Nucleus accumbens (tissue), 56 donors: ENCODE results near the gene GNA15.
"Not testable (repeated sequence)": the region's sequence is repeated elsewhere in the genome, so short reads cannot be mapped to it uniquely, and the experiment has no call there.

ENCODE experiments used
- DNase-seq, 56 donors: peaks; one replicate each; lab custom pipeline; 2025; lab: John Stamatoyannopoulos, UW

The GNA15 gene, protein sequence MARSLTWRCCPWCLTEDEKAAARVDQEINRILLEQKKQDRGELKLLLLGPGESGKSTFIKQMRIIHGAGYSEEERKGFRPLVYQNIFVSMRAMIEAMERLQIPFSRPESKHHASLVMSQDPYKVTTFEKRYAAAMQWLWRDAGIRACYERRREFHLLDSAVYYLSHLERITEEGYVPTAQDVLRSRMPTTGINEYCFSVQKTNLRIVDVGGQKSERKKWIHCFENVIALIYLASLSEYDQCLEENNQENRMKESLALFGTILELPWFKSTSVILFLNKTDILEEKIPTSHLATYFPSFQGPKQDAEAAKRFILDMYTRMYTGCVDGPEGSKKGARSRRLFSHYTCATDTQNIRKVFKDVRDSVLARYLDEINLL

DNA sequence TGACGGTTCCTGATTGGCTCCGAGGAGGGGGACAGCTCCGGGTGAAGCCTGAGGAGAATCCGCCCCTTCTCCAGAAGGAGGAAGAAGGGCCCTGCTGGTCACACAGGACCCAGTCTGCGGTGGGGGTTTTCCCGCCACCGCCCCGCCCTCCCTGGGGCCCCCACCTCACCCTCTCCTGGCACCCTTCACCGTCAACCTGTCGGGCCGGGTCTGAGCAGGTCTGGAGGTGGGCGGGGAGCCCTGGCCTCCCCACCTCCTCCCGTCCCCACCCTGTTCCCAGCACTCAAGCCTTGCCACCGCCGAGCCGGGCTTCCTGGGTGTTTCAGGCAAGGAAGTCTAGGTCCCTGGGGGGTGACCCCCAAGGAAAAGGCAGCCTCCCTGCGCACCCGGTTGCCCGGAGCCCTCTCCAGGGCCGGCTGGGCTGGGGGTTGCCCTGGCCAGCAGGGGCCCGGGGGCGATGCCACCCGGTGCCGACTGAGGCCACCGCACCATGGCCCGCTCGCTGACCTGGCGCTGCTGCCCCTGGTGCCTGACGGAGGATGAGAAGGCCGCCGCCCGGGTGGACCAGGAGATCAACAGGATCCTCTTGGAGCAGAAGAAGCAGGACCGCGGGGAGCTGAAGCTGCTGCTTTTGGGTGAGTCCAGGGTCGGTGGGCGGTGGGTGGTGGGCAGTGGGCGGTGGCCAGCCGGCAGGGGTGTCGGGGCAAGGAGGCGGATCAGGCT, at the start of gene GNA15:
Gene GNA15, plus strand, starts transcription at position 73 of the 723 bp plus-strand sequence. Its CDS starts 418 bp downstream, at position 491.
- no peak for DNase-seq

DNA sequence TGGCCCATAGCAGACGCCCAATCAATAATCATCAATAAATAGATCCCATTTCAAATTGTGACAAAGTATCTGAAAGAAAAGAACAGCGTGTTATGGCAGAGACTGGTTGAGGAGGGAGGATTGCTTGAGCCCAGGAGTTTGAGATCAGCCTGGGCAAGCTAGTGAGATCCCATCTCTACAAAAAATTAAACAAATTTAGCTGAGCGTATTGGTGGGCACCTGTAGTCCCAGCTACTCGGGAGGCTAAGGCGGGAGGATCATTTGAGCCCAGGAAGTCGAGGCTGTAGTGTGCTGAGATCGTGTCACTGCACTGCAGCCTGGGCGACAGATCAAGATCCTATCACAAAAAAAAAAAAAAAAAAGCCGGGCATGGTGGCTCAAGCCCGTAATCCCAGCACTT, 48.1 kb upstream of the GNA15 start:
- no peak for DNase-seq

DNA sequence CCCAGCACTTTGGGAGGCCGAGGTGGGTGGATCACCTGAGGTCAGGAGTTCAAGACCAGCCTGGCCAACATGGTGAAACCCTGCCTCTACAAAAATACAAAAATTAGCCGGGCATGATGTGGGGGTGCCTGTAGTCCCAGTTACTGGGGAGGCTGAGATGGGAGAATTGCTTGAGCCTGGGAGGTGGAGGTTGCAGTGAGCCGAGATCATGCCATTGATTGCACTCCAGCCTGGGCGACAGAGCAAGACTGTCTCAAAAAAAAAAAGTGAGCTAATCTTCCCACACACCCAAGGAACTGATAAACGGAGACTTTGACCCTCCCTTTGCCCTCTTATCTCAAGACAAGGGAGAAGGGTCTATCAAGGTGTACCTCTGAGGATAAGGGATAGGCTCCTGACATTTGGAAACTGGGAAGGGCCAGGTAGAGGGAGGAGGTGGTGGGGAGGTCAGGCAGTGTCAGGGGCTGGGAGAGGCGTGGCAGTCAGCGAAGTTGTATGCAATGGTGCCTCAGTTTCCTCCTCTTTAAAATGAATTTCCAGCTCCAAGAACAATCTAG, 46.5 kb upstream of the GNA15 start:
- DNase-seq, result not testable (repeated sequence)

DNA sequence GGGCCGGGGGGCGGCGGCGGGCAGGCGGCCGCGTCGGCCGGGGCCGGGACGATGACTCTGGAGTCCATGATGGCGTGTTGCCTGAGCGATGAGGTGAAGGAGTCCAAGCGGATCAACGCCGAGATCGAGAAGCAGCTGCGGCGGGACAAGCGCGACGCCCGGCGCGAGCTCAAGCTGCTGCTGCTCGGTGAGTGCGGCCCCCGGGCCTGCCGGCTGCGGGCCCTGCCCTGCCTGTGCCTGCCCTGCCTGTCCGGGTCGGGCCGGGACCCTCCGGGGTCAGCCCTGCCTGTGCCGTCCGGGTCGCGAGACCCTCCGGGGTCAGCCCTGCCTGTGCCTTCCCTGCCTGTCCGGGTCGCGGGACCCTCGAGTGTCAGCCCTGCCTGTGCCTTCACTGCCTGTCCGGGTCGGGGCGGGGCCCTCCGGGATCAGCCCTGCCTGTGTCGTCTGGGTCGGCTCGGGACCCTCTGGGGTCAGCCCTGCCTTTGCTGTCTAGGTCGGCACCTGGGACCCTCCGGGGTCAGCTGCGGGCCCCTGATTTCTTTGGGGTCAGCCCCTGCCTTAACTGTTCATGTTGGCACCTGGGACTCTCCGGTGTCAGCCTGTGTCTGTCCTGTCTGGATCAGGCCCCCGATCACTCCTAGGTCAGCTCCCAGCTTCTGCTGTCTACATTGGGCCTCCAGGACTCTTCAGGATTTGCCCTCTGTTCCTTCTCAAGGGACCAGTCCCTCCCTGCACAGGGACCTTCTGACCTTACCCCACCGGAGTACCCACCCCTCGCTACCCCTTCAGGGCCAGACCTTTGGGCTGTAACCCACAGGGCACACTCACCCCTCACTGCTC, 41.0 kb upstream of the GNA15 start:
- DNase-seq, result peak in 1 of 56 donors; percentile 23

DNA sequence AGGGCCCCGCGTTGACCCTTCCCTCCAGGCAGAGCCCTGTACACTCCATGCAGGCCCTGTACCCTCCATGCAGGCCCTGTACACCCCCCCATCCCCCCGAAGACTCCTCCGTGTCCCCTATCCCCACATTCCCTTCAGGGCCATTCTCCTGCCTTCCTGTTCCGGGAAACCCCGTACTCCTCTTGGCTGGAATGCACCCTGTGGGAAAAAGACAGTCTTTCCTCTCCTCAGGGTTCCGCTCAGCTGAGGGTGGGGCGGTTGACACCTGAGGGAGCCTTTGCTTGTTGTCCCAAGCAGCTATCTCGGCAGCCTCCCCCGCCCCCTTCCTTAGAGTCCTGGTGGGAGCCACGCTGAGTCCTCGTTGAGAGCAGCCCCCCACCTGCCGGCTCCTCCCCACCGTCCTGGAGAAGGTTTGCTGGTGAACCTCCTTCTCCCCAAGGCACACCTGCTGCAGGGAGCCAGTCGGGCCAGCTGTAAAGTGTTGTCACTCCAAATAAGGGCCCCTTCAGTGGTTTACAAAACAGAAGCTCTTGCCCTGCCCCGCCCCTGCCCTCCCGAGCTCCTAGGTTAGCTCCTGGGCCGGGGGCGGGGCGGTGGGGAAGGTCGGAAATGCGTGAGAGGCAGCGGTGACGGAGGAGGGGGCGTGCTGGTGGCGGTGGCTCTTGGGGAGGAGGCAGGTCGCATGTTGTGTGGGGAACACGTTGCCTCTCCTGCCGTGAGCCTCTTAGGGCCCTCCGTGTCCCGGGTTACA, 40.2 kb upstream of the GNA15 start:
- DNase-seq, result peak in 3 of 56 donors; percentile 6 to 18 (median 6)

DNA sequence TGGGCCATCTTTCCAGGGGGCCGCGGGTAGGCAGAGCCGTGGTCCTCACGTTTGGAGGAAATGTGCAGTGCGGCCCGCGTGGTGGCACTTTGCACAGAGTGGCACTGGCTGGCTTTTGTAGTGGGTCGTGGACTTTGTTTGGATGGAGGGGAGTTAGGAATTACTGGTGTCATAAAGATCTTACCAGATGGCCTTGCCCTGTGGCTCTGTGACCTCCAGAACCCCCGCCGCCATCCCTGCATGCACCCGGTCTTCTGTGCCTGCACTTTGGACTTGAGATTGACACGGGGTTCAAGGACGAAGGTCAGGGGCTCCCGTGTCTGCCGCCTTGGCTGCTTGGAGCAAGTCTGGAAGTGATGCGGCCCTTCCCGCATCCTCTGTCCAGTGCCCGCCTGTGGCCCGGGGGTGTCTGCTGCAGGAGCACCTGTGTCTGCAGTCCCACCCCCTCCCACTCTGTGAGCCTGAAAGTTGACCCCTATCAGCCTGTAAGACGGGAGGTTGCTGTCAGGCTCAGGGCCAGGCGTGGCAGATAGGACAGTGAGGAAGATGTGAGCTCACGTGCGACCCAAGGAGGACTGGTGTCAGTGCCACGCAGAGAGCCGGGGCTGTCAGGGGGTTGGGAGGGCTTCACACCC, 39.4 kb upstream of the GNA15 start:
- no peak for DNase-seq

DNA sequence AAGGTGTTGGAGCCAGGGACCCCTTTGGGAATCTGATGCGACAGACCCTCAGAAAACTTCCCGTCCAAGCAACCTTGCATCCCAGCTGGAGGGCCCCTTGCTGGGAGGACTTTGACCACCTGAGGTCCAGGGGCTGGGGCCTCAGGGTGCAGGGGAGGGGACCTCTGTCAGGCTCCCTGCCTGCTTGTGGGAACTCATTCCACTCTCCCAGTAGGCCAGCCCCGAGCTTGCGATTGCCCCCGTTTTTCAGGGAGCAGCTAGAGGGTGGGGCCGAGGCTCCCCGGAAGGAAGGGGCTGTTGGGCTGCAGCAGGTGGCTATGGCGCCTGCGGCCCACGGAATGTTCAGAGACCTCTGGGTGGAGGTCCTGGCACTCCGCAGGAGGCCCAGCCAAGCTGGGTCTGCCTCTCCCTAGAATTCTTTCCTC, 38.9 kb upstream of the GNA15 start:
- no peak for DNase-seq

DNA sequence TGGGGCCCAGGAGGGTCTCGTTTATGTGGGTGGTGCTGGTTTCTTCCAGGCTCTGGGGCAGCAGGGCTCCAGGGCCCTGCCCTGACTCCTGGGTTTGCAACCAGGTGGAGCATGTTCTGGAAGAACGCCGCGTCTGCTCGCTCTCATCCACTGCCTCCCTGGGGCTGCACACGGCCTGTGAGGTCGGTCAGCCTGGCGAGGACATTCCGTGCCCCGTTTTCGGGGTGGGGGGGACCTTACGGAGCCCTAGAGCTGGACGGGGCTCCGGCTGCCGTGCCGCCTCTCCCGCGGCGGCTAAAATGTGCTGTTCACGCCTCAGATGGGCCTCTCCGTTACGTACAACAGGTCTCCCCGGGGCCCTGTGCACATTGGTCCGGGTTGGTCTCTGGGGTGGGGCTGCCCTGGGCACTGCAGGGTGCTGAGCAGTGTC, 38.4 kb upstream of the GNA15 start:
- DNase-seq, result no peak

DNA sequence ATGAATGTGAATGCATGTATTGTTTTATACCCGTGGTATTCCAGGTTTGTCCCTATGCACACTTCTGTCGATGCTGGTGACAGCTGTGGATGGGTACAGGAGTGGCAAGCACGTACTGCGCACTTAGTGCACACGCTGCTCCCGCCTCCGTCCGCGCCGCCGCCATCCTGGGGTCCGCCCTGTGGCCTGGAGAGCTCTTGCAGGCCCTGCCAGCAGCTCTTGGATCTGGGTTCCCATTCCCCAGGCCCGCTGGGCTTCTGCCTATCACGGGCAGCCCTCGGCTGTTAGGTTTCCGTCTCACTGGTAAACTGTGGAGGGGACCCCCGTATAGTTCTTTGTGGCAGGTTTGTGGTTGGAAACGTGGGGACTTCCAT, 37.7 kb upstream of the GNA15 start:
- DNase-seq, result no peak

DNA sequence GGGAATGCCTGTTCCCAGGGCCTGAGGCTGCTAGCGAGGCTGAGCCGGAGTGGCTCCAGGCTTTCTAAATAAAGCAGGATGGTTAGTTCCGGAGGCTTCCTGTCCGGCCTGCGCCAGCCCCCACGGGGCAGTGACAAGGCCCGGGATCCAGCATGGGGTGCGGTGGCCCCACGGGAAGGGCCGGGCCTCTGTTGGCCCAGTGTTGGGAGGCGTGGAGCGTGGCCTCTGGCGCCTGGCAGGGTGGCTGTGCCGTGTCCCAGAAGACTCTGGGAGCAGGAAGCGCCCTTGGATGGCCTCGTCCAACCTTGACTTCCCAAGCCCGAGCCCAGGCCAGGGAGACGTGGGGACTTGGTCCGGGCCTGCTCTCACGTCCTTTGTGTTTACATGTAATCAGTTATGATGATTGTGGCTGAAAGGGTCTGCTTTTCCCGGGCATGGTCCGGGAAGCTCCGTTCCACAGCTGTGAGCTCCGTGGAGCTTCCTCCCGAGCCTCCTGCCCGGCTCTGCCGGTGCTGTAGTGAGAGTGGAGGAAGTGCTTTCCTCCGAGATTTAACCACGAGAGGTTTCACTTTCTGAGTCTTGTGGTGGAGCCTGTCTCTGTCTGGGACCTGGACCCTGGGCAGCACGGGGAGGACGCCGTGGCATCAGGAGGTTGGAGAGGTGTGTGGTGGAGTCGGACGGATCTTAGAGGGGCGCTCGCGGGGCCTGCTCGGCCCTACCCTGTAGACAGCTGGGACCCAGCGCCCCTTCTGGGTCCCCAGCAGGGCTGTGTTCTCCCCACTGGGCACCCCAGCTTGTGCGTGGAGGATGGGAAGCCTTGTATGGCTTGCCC, 37.1 kb upstream of the GNA15 start:
- DNase-seq, result no peak

DNA sequence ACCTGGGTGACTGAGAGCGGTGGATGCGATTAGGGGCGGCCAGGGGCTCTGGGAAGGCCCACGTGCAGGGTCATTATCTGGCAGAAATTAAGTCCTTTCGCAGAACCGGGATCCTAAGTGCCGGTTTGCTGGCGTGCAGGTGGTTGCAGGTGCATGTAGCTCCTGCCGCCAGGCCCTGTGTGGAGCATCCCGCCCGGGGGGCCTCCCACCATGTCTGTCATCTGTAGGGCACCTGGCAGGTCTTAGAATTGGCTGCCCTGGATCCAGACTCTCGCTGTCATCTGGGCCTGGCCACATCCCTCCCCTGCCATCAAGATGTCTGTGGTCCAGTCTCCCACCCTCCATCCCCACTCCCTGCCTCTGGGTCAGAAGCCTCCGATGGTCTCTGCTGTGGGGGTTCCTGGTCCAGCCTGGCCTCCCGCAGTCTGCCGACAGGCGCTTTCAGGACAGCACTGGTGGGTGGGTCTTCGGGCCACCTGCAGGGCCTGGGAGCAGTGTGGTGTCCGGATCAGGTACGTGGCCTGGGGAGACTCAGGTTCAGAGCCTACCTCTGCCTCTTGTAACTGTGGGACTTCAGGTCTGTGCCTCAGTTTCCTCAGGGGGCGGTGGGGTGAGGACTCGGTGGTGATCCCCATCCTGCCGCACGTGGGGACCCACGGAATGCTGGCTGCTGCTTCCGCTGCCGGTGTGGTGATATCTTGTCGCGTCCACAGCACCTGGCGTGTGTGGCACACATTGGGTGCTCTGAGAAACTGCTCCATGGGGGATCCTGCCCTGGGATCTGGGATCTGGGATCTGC, 36.3 kb upstream of the GNA15 start:
- DNase-seq, result no peak

DNA sequence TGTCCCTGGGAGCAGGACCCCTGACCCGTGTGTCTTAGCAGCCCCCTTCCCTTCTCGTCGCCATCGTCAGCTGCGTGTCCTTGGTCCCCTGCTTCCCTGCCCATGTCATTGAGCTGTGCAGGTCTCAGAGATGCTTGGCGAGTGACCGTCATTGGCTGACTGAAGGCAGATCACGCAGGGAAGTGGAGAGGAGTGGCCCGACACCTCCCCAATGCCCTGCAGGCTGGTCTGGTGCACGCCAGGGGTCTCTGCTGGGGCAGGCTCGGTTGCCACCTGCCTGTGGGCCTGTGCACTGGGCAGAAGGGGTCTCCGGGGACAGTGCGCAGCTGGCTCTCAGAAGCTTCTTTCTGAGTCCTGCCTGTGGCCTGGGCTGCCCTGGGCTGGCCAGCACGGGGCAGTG, 35.5 kb upstream of the GNA15 start:
- DNase-seq, result no peak

DNA sequence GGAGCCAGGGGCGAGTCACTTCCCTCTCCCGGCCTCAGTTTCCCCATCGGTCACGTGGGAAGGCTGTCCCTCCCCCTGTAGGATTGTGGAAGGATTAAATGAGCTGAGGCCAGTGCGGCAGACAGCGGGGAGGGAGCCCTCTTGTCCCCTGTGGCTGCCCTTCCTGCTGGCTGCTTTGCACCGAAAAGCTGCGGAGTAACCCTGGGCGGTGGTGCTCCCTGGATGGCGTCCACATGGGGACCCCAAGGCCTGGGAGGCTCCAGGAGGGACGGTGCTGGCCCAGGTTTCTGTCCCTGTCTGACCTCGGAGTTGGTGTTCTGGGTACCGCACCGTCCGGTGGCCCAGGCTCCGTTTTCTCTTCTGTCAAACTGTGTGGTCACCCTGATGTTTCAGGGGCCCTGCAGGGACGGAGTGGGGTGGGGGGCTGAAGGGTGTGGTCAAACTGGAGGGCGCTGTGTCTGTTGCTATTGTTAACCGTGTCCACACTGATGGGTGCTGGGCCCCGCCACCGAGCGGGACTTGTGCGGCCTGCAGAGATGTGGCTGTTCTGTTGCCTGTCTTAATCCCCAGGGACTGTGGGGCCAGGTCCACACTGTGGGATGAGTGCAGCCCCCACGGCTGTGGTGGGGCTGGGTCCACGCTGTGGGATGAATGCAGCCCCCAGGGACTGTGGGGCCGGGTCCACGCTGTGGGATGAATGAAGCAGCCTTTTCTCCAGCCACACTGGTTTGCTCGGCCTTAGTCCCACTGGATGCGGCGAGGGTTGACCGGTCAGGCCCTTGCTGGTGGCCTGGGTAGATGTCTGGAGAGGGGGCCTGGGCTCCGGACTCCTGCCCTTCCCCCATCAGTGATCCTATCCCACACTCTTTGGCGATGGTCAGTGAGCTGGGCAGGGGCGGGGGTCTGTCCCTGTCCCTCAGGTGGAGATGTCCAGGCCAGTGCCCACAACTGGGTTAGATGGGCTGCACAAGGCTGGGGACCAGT, 34.8 kb upstream of the GNA15 start:
- DNase-seq, result no peak

DNA sequence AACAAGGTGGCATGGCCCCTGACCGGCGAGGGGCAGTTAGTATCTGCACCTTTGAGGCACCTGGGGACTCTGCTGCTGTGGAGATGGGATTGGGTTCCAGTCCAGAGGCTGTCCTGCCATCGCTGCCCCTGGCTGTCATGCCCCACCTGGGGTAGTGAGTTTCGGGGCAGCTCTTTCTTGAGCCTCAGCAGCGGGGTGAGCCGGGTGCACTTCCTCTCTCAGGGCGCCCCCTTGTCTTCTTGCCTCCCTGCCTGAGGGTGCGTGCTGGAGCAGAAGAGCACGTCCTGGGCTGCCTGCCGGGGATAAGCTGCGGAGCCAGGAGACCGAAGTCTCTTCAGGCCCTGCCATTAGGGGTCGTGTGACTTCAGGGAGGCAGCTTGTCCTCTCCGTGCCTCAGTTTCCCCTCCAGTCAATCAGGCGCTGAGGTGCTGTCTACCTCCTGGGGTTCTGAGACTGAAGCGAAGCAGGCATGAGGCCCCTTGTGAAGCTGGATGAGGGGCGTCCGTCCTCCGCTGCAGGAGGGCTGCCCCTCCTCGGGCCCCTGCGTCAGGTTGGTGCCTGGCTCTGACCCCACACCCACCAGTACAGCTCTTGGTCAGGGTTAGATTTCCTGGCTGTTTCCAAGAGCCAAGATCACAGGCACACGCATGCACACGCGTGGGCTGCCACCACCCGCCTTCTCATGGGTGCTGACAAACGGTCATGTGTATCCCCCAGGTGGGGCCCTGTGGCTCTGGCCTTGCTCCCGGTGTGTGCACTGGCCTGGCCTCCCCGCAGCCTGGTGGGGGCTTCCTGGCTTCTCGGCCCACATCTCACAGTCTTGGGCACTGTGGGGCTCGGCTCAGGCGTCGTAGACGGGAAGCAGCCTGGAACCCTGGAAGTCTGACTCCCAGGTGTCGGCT, 33.3 kb upstream of the GNA15 start:
- no peak for DNase-seq

DNA sequence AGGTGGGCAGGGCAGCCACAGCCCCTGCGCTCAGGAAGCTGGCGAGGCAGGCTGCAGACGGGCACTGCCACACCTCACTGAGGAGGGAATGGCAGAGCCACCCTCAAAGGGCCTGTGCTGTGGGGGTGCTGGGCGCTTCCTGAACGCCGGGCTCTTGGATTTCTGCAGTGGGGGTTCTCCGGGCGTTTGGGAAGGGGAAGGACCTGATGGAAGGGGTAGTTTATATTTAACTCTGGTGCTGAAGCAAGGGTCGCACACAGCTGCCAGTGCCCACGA, 31.2 kb upstream of the GNA15 start:
- DNase-seq, result no peak
